ENCODE results near the gene PRLR. TPM values are rescaled to one million over a fixed set of nuclear protein-coding genes. Genes with fewer than 3 reads are reported as not detected.

The PRLR gene
- total and polyA plus RNA-seq, 2 experiments from 2014 or later, result 21.8 to 99.8 TPM

DNA sequence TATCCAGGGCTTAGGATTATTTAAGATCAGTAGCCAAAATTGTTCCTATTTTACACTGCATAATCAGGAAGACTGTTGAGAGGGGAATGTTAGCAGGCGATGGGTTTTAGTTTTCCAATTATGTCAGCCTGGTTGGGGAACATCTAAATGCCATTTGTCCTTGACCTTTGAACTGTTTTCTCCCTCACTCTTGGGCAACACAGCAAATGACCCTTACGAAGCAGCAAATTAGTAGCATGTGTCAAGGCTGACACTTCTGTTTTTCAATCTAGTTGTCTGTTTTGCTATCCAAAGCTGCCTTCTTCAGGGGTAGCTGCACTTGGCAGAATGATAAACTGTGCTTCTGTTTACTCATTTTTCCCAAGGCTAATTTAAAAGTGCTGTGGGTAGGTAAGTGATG, 104.5 kb downstream of the PRLR start:
- no peak for DNase-seq (ENCODE audit: low spot score)
- no peak overlapping the region for H3K4me2 ChIP-seq
- H2AFZ ChIP-seq, result no peak overlapping the region
- H3K4me3 ChIP-seq, result no peak overlapping the region
- peaks cover 13% of the 10 kb centered on the region for H3K79me2 ChIP-seq
- no peaks in the 10 kb centered on the region for H3K9me3 ChIP-seq (ENCODE audit: low read depth)
- no peak overlapping the region for H3K27ac ChIP-seq
- H3K4me1 ChIP-seq (ENCODE audit: insufficient read depth), result peaks cover 19% of the 10 kb centered on the region
- H3K36me3 ChIP-seq (replicated peaks; ENCODE audit: insufficient read depth, low read depth), result no peaks in the 10 kb centered on the region
- H3K9me2 ChIP-seq (replicated peaks; ENCODE audit: insufficient read depth), result no peaks in the 10 kb centered on the region
- TF ChIP-seq, protein P1, sequence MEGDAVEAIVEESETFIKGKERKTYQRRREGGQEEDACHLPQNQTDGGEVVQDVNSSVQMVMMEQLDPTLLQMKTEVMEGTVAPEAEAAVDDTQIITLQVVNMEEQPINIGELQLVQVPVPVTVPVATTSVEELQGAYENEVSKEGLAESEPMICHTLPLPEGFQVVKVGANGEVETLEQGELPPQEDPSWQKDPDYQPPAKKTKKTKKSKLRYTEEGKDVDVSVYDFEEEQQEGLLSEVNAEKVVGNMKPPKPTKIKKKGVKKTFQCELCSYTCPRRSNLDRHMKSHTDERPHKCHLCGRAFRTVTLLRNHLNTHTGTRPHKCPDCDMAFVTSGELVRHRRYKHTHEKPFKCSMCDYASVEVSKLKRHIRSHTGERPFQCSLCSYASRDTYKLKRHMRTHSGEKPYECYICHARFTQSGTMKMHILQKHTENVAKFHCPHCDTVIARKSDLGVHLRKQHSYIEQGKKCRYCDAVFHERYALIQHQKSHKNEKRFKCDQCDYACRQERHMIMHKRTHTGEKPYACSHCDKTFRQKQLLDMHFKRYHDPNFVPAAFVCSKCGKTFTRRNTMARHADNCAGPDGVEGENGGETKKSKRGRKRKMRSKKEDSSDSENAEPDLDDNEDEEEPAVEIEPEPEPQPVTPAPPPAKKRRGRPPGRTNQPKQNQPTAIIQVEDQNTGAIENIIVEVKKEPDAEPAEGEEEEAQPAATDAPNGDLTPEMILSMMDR (IDR thresholded peaks at IDR 0.05; ENCODE audit: poor library complexity), result no peak
- TF ChIP-seq EZH2 (IDR thresholded peaks at IDR 0.05; ENCODE audit: borderline replicate concordance), result no peak
- no peak for TF ChIP-seq EZH2phosphoT487 (IDR thresholded peaks at IDR 0.05; ENCODE audit: low read depth, severe bottlenecking, unreplicated experiment)
- H3K27me3 ChIP-seq, result no peaks in the 10 kb centered on the region
- 77% methylated on average over 2 of the region's 2 CpGs for whole genome bisulfite sequencing (ENCODE audit: low lambda C conversion rate, missing lambda C conversion rate)
- H4K20me1 ChIP-seq (ENCODE audit: insufficient read depth, poor library complexity, severe bottlenecking), result no peaks in the 10 kb centered on the region

DNA sequence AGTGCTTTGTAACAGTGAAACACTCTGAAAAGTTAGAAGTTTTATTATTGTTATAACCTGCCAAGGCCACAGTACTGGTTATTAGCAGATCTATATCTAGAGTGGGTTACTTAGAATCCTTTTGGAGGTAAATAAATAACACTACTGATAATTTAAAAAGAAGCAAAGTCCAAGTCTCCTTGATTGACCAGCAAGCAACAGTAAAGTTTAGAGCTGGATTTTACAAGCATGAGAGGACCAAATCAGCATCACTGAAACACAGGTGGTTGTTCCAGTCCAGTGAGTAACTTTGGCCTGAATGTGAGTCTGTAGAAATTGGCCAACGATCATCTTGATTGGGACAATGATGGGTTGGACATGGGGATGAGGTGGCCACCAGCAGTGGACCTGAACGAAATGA, 105.4 kb downstream of the PRLR start:
- no peak for DNase-seq (ENCODE audit: low spot score)
- H3K4me2 ChIP-seq, result no peak overlapping the region
- H3K27ac ChIP-seq, result no peak overlapping the region
- 58% methylated on average over 2 of the region's 2 CpGs for WGBS (ENCODE audit: low lambda C conversion rate, missing lambda C conversion rate)
- peaks cover 19% of the 10 kb centered on the region for H3K4me1 ChIP-seq (ENCODE audit: insufficient read depth)
- peaks cover 15% of the 10 kb centered on the region for H3K79me2 ChIP-seq
- no peaks in the 10 kb centered on the region for H3K9me3 ChIP-seq (ENCODE audit: low read depth)
- H3K9me2 ChIP-seq (replicated peaks; ENCODE audit: insufficient read depth), result no peaks in the 10 kb centered on the region
- H3K27me3 ChIP-seq, result no peaks in the 10 kb centered on the region
- no peak overlapping the region for H2AFZ ChIP-seq
- H3K4me3 ChIP-seq, result no peak overlapping the region
- no peak for TF ChIP-seq EZH2 (IDR thresholded peaks at IDR 0.05; ENCODE audit: borderline replicate concordance)
- TF ChIP-seq, protein P1 (IDR thresholded peaks at IDR 0.05; ENCODE audit: poor library complexity), result no peak
- no peak for TF ChIP-seq EZH2phosphoT487 (IDR thresholded peaks at IDR 0.05; ENCODE audit: low read depth, severe bottlenecking, unreplicated experiment)
- H3K36me3 ChIP-seq (replicated peaks; ENCODE audit: insufficient read depth, low read depth), result no peaks in the 10 kb centered on the region
- no peaks in the 10 kb centered on the region for H4K20me1 ChIP-seq (ENCODE audit: insufficient read depth, poor library complexity, severe bottlenecking)

DNA sequence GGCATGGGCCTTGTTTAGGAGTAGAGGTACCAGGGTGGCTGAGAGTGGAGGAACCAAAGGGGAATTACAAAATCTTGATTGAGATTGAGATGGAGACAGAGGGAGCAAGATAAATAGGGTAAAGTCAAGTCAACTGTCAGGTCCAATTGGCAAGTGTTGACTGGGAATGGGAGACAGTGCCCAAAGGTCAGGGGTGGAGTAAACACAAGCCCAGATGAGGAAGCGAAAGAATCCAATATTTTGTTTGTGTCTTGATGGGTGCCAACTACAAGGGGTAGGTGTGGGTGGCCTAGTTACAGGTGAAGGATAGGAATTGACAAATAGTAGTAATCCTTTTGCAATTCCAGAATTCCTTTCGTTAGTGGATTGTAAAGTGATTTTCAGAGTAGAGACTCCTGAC, 107.5 kb downstream of the PRLR start:
- Histone ChIP-seq H3K4me2 (no peak overlapping the region), H3K4me1 (ENCODE audit: insufficient read depth) (peaks cover 13% of the 10 kb centered on the region), H3K27ac (no peak overlapping the region), H3K79me2 (peaks cover 22% of the 10 kb centered on the region), H4K20me1 (ENCODE audit: insufficient read depth, poor library complexity, severe bottlenecking) (no peaks in the 10 kb centered on the region), H2AFZ (no peak overlapping the region), H3K27me3 (no peaks in the 10 kb centered on the region), H3K36me3 (replicated peaks; ENCODE audit: insufficient read depth, low read depth) (no peaks in the 10 kb centered on the region), H3K9me3 (ENCODE audit: low read depth) (no peaks in the 10 kb centered on the region), H3K4me3 (no peak overlapping the region), H3K9me2 (replicated peaks; ENCODE audit: insufficient read depth) (no peaks in the 10 kb centered on the region)
- TF ChIP-seq EZH2phosphoT487 (IDR thresholded peaks at IDR 0.05; ENCODE audit: low read depth, severe bottlenecking, unreplicated experiment) (no peak), EZH2 (IDR thresholded peaks at IDR 0.05; ENCODE audit: borderline replicate concordance) (no peak)
- TF ChIP-seq, protein P1 (IDR thresholded peaks at IDR 0.05; ENCODE audit: poor library complexity), result no peak
- no peak for DNase-seq (ENCODE audit: low spot score)
- WGBS (ENCODE audit: low lambda C conversion rate, missing lambda C conversion rate), result 90% methylated on average over 2 of the region's 2 CpGs

DNA sequence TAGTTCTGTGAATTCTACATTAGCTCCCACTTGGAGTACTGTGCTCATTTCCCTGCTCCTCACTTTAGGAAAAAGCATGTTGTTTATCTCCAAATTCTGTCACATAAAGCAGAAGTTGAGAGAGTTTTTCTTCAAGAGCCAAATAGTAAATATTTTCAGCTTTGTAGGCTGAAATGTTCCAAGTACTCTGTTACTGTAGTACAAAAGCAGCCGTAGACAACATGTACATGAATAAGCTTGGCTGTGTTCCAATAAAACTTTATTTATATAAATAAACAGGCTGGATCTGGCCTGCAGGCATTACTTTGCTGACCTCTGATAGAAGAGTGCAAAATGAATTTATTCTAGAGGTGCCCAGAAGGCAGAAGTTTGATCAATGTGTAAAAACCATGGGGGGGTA, 109.6 kb downstream of the PRLR start:
- WGBS (ENCODE audit: low lambda C conversion rate, missing lambda C conversion rate), result 56% methylated on average over 1 of the region's 1 CpG
- Histone ChIP-seq H3K4me1 (ENCODE audit: insufficient read depth) (peaks cover 13% of the 10 kb centered on the region), H4K20me1 (ENCODE audit: insufficient read depth, poor library complexity, severe bottlenecking) (no peaks in the 10 kb centered on the region), H2AFZ (no peak overlapping the region), H3K9me2 (replicated peaks; ENCODE audit: insufficient read depth) (no peaks in the 10 kb centered on the region), H3K36me3 (replicated peaks; ENCODE audit: insufficient read depth, low read depth) (no peaks in the 10 kb centered on the region), H3K27me3 (no peaks in the 10 kb centered on the region), H3K4me3 (no peak overlapping the region), H3K4me2 (no peak overlapping the region), H3K27ac (no peak overlapping the region), H3K9me3 (ENCODE audit: low read depth) (no peaks in the 10 kb centered on the region), H3K79me2 (peaks cover 16% of the 10 kb centered on the region)
- TF ChIP-seq EZH2phosphoT487 (IDR thresholded peaks at IDR 0.05; ENCODE audit: low read depth, severe bottlenecking, unreplicated experiment), result no peak
- no peak for TF ChIP-seq EZH2 (IDR thresholded peaks at IDR 0.05; ENCODE audit: borderline replicate concordance)
- TF ChIP-seq, protein P1 (IDR thresholded peaks at IDR 0.05; ENCODE audit: poor library complexity), result no peak
- DNase-seq (ENCODE audit: low spot score), result no peak

All from hepatocyte (in vitro differentiated cells).